Sigmoid colon (tissue), 7 donors: ENCODE results near the gene SLC7A6OS. TPM values are rescaled to one million over a fixed set of nuclear protein-coding genes. Genes with fewer than 3 reads are reported as not detected.

Experiments used
- DNase-seq: peaks from one replicate; pipeline ENCODE4 v3.0.0-alpha.2; 2019
- H3K27ac ChIP-seq, 4 donors: fragments of 200-600 bp; sonication (generic); one replicate each; pipeline ENCODE4 v1.5.1; 2016 to 2019; ENCODE audit warnings: mild to moderate bottlenecking in 1 of 4
- H3K27me3 ChIP-seq, 3 donors: fragments of 200-600 bp; sonication (generic); one replicate each; pipeline ENCODE4 v1.5.1; 2019; ENCODE audit warnings: mild to moderate bottlenecking in 1 of 3
- H3K36me3 ChIP-seq, 4 donors: fragments of 200-600 bp; sonication (generic); one replicate each; pipeline ENCODE4 v1.5.1; 2016 to 2019
- H3K4me1 ChIP-seq, 4 donors: fragments of 200-600 bp; sonication (generic); one replicate each; pipeline ENCODE4 v1.5.1; 2017 to 2019
- H3K4me3 ChIP-seq, 4 donors: fragments of 200-600 bp; sonication (generic); one replicate each; pipeline ENCODE4 v1.5.1; 2017 to 2019; ENCODE audit warnings: mild to moderate bottlenecking in 2 of 4, moderate library complexity in 1 of 4
- H3K9me3 ChIP-seq, 4 donors: fragments of 200-600 bp in 3 of 4; sonication (generic) in 3 of 4; one replicate each; pipeline versions ENCODE4 v1.5.1 to v1.6.1; 2013 to 2019
- EP300 ChIP-seq, 4 donors: sonication (generic); formaldehyde crosslinking; IDR thresholded peaks; one replicate each; pipeline ENCODE4 v1.6.1; 2017; ENCODE audit warnings: antibody characterized with exemption in 4 of 4
- POLR2A ChIP-seq, 2 donors: fragments of 450-650 bp; IDR thresholded peaks; one replicate each; pipeline ENCODE4 v1.6.1; 2016; ENCODE audit warnings: antibody characterized with exemption in 2 of 2, mild to moderate bottlenecking in 2 of 2, moderate library complexity in 2 of 2
- POLR2AphosphoS5 ChIP-seq, 4 donors: sonication (generic); formaldehyde crosslinking; IDR thresholded peaks; one replicate each; pipeline ENCODE4 v1.6.1; 2017; ENCODE audit warnings: antibody characterized with exemption in 4 of 4
- WGBS, 2 donors: extraction: QIAGEN DNeasy Blood & Tissue Kit; methylation state at CpG; one replicate each; pipeline ENCODE4 v1.1.7; 2013; 5-methylcytosine and 5-hydroxymethylcytosine counted together
- intact Hi-C: fragments of 100-400 bp; cut with DNase I; formaldehyde crosslinking; loops from one replicate; pipeline ENCODE4 v1.15.1; 2023
- polyA plus RNA-seq, 3 donors: library from polyadenylated mRNA; stranded (reverse); fragments of 200-250 nt; gene quantifications; one replicate each; pipeline ENCODE4 v1.2.3, GENCODE V29; 2013
- small RNA-seq, 3 donors: library from RNA; depleted of rRNA; stranded (forward); fragments of <200 nt; gene quantifications; one replicate each; pipeline ENCODE3, GENCODE V24; 2016
- total RNA-seq, 4 donors: library from RNA; depleted of rRNA; stranded (reverse); fragments of >200 nt; gene quantifications; one replicate each; pipeline ENCODE4 v1.1.0, GENCODE V29; 2016
- TF ChIP-seq, protein P1 (sequence below), 4 experiments: fragments of 450-650 bp in 3 of 4; fragments of 200-600 bp in 1 of 4; IDR thresholded peaks; one replicate each; pipeline ENCODE4 v1.5.1; 2016 to 2019; ENCODE audit warnings: antibody characterized with exemption in 4 of 4, mild to moderate bottlenecking in 3 of 4, moderate library complexity in 2 of 4
- donor health status: healthy with polysubstance abuse.
- donor health status: Bipolar disorder and iron deficiency.
- donor health status: healthy.

The SLC7A6OS gene
- total and polyA plus RNA-seq, 7 donors, result 4.8 to 20.8 (median 10.0) TPM

DNA sequence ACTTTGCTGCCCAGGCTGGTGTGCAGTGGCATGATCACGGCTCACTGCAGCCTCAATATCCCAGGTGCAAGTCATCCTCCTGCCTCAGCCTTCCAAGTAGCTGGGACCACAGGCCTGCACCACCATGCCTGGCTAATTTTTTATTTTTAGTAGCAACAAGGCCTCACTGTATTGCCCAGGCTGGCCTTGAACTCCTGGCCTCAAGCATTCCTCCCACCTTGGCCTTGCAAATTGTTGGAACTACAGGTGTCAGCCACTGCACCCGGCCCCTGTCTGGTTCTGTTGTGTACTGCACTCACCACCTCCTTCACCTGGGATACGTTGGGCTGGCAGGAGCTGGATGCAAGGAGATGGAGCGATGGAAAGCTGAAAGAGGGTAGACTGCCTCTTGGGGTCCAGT is 57.0 kb downstream of the SLC7A6OS start:
- no peak for TF ChIP-seq POLR2A (IDR thresholded peaks at IDR 0.05)
- no peak for DNase-seq
- H3K9me3 ChIP-seq, result no peaks in the 10 kb centered on the region
- peaks cover 0 to 37% (median 19%) of the 10 kb centered on the region in 4 donors for H3K4me1 ChIP-seq
- 95 to 96% methylated on average over 4 of the region's 4 CpGs for WGBS, 2 donors
- H3K4me3 ChIP-seq, result no peak overlapping the region
- H3K27me3 ChIP-seq, result no peaks in the 10 kb centered on the region
- intact Hi-C loops, result no loop called here
- H3K27ac ChIP-seq, result no peak overlapping the region
- peaks cover 8 to 74% (median 23%) of the 10 kb centered on the region in 4 donors for H3K36me3 ChIP-seq

DNA sequence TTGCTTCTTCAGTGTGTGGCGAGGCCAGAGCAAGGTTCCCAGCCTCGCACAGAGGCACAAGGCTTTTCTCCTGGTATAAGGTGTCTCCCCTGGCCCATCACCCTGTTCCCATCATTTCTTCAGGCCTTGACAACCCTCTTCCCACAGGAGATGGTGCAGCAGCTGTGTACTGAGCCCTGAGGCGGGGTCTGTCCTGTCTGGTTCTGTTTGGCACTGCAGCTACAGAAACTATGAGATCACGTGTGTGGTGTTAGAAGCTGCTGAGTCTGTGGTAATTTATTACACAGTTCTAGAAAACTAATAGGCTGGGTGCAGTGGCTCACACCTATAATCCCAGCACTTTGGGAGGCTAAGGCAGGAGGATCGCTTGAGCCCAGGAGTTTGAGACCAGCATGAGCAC is 58.4 kb downstream of the SLC7A6OS start:
- H3K9me3 ChIP-seq, result no peaks in the 10 kb centered on the region
- no peaks in the 10 kb centered on the region for H3K27me3 ChIP-seq
- TF ChIP-seq, protein P1, sequence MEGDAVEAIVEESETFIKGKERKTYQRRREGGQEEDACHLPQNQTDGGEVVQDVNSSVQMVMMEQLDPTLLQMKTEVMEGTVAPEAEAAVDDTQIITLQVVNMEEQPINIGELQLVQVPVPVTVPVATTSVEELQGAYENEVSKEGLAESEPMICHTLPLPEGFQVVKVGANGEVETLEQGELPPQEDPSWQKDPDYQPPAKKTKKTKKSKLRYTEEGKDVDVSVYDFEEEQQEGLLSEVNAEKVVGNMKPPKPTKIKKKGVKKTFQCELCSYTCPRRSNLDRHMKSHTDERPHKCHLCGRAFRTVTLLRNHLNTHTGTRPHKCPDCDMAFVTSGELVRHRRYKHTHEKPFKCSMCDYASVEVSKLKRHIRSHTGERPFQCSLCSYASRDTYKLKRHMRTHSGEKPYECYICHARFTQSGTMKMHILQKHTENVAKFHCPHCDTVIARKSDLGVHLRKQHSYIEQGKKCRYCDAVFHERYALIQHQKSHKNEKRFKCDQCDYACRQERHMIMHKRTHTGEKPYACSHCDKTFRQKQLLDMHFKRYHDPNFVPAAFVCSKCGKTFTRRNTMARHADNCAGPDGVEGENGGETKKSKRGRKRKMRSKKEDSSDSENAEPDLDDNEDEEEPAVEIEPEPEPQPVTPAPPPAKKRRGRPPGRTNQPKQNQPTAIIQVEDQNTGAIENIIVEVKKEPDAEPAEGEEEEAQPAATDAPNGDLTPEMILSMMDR (IDR thresholded peaks at IDR 0.05), result no peak
- TF ChIP-seq EP300 (IDR thresholded peaks at IDR 0.05) (no peak), POLR2AphosphoS5 (IDR thresholded peaks at IDR 0.05) (no peak), POLR2A (IDR thresholded peaks at IDR 0.05) (no peak)
- peaks cover 8 to 76% (median 23%) of the 10 kb centered on the region in 4 donors for H3K36me3 ChIP-seq
- no peak for DNase-seq
- H3K4me1 ChIP-seq, result peaks cover 0 to 30% (median 16%) of the 10 kb centered on the region in 4 donors
- H3K27ac ChIP-seq, result peak overlapping the region in 3 of 4 donors; percentile 65 to 68 (median 67)
- intact Hi-C loops, result no loop called here
- 85 to 91% methylated on average over 5 of the region's 5 CpGs for WGBS, 2 donors
- H3K4me3 ChIP-seq, result no peak overlapping the region

DNA sequence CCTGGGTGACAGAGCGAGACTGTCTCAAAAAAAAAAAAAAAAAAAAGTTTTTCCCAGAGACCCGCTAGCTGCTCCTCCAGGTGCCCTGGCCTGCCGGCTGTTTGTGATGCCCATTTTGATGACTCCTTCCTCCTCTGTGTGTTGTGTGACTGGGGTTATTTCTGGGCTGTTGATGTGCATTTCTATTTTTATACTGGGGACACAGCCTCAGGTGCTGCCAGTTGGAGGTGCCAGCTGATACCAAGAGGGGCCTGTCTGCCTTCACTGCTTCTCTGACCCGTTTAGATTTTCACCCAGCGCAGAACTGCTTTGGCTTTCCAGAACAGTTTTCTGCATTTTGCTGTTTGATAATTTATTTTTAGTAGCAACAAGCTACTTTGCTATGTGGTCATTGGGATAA is 58.9 kb downstream of the SLC7A6OS start:
- TF ChIP-seq POLR2A (IDR thresholded peaks at IDR 0.05), result no peak
- TF ChIP-seq, protein P1 (IDR thresholded peaks at IDR 0.05), result no peak
- H3K27ac ChIP-seq, result peak overlapping the region in 3 of 4 donors; percentile 65 to 68 (median 67)
- peaks cover 8 to 75% (median 23%) of the 10 kb centered on the region in 4 donors for H3K36me3 ChIP-seq
- H3K4me3 ChIP-seq, result no peak overlapping the region
- H3K4me1 ChIP-seq, result peaks cover 0 to 30% (median 17%) of the 10 kb centered on the region in 4 donors
- H3K9me3 ChIP-seq, result no peaks in the 10 kb centered on the region
- no peaks in the 10 kb centered on the region for H3K27me3 ChIP-seq
- 66 to 92% methylated on average over 5 of the region's 5 CpGs for WGBS, 2 donors
- intact Hi-C loops, result no loop called here
- DNase-seq, result no peak

DNA sequence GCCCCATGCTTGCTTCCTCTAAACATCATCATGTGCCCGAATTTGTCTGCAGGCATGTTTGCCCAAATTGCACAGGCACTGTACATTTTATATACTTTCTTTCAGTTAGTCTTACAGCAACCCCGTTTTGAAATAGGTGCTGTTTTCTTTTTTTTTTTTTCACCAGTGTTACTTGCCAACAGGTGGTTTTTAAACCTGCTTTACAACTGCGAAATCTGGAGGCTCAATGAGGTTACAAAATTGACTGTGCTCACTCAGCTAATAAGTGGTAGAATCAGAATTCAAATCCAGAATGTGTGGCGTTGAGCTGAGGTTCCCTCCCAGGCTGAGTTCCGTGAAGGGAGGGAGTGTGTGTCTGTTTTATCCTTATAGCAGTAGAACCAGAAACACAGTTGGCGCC is 59.8 kb downstream of the SLC7A6OS start:
- Histone ChIP-seq H3K27ac (peak overlapping the region in 3 of 4 donors; percentile 65 to 68 (median 67)), H3K36me3 (peaks cover 8 to 66% (median 22%) of the 10 kb centered on the region in 4 donors)

DNA sequence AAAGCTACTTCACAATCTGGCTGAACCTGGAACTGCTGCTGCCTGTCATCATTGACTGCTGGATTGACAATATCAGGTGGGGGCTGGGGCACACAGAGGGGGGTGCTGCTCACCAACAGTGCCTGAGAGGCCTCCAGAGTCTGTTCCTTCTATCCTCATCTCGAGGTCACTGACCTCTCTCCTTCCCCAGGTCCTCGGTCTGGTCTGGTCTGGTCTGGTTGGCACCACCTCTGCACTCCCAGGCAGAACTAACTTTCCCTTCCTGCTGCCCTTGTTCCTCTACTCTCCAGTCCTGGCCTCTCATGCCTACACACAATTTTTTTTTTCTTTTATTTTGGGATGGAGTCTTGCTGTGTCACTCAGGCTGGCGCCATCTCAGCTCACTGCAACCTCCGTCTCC is 61.4 kb downstream of the SLC7A6OS start:
- Histone ChIP-seq H3K4me3 (no peak overlapping the region), H3K36me3 (peaks cover 0 to 50% (median 8%) of the 10 kb centered on the region in 4 donors), H3K4me1 (peaks cover 0 to 45% (median 33%) of the 10 kb centered on the region in 4 donors), H3K27ac (no peak overlapping the region), H3K27me3 (no peaks in the 10 kb centered on the region), H3K9me3 (no peaks in the 10 kb centered on the region)
- intact Hi-C loops, result no loop called here
- TF ChIP-seq, protein P1 (IDR thresholded peaks at IDR 0.05), result no peak
- no peak for TF ChIP-seq POLR2AphosphoS5 (IDR thresholded peaks at IDR 0.05)
- no peak for TF ChIP-seq EP300 (IDR thresholded peaks at IDR 0.05)
- DNase-seq, result no peak
- WGBS, 2 donors, result 92% methylated on average over 4 of the region's 4 CpGs

More for the DNA sequence above, 59.8 kb downstream of the SLC7A6OS start:
- Histone ChIP-seq H3K4me3 (no peak overlapping the region), H3K4me1 (peaks cover 0 to 38% (median 25%) of the 10 kb centered on the region in 4 donors), H3K9me3 (no peaks in the 10 kb centered on the region), H3K27me3 (no peaks in the 10 kb centered on the region)
- WGBS, 2 donors, result 85 to 91% methylated on average over 6 of the region's 6 CpGs
- DNase-seq, result no peak
- intact Hi-C loops, result no loop called here
- TF ChIP-seq POLR2A (IDR thresholded peaks at IDR 0.05), result no peak
- TF ChIP-seq, protein P1 (IDR thresholded peaks at IDR 0.05), result no peak
- no peak for TF ChIP-seq POLR2AphosphoS5 (IDR thresholded peaks at IDR 0.05)
- no peak for TF ChIP-seq EP300 (IDR thresholded peaks at IDR 0.05)

Small RNA genes within 50 kb of the gene (small RNA-seq; reads per million reads assigned to genes)
- 0 to 0.15 (median 0) reads per million in 3 donors for gene RNU4-30P
- gene RNU6-1262P, result 0 reads per million in 3 donors

Other genes starting within 250 kb of the SLC7A6OS start
- gene NFATC3, start 225.6 kb downstream of the SLC7A6OS start, total RNA-seq, result 10 to 100 TPM; 42.8 to 52.2 (median 46.0) TPM
- gene NFATC3, start 225.6 kb downstream of the SLC7A6OS start, polyA plus RNA-seq, result 10 to 100 TPM in 1 of 3 donors, 1 to 10 TPM in 2; 4.8 to 16.9 (median 6.0) TPM
- gene ESRP2, start 74.8 kb downstream of the SLC7A6OS start, total RNA-seq, result under 1 TPM in 3 of 4 donors, not detected in 1; under 0.01 to 0.16 (median 0.14) TPM
- gene ESRP2, start 74.8 kb downstream of the SLC7A6OS start, polyA plus RNA-seq, result 10 to 100 TPM; 24.0 to 50.0 (median 25.4) TPM
- 10 to 100 TPM; 10.2 to 15.7 (median 12.5) TPM for gene PLA2G15, start 65.6 kb downstream of the SLC7A6OS start, total RNA-seq
- 10 to 100 TPM in 1 of 3 donors, 1 to 10 TPM in 2; 4.2 to 10.1 (median 8.1) TPM for gene PLA2G15, start 65.6 kb downstream of the SLC7A6OS start, polyA plus RNA-seq
- gene SLC7A6, start 46.4 kb downstream of the SLC7A6OS start, total RNA-seq, result 10 to 100 TPM; 26.8 to 40.7 (median 35.1) TPM
- 10 to 100 TPM in 1 of 3 donors, 1 to 10 TPM in 2; 1.8 to 22.5 (median 2.5) TPM for gene SLC7A6, start 46.4 kb downstream of the SLC7A6OS start, polyA plus RNA-seq
- gene PRMT7, start 73 bp upstream of the SLC7A6OS start, total RNA-seq, result 10 to 100 TPM; 34.6 to 51.0 (median 45.6) TPM
- gene PRMT7, start 73 bp upstream of the SLC7A6OS start, polyA plus RNA-seq, result 10 to 100 TPM; 12.0 to 40.7 (median 19.0) TPM
- gene SMPD3, start 137.6 kb upstream of the SLC7A6OS start, total RNA-seq, result 1 to 10 TPM in 3 of 4 donors, under 1 TPM in 1; 0.49 to 2.8 (median 2.2) TPM
- gene SMPD3, start 137.6 kb upstream of the SLC7A6OS start, polyA plus RNA-seq, result 10 to 100 TPM in 1 of 3 donors, 1 to 10 TPM in 2; 4.9 to 29.7 (median 9.0) TPM
- gene ZFP90, start 228.3 kb upstream of the SLC7A6OS start, total RNA-seq, result 10 to 100 TPM; 33.4 to 48.5 (median 39.1) TPM
- 1 to 10 TPM; 1.6 to 8.0 (median 4.8) TPM for gene ZFP90, start 228.3 kb upstream of the SLC7A6OS start, polyA plus RNA-seq